HS-27A (cell line): ENCODE data around the gene GJA3.
A peak's percentile ranks its signal among the peaks of the same experiment; 100 is the strongest.
"Not testable (repeated sequence)": the region's sequence is repeated elsewhere in the genome, so short reads cannot be mapped to it uniquely, and the experiment has no call there.

Source experiments
- DNase-seq: peaks from one replicate; pipeline ENCODE4 v3.0.0-alpha.2; 2012; ENCODE audit warnings: low read depth, missing footprints

The GJA3 gene

DNA sequence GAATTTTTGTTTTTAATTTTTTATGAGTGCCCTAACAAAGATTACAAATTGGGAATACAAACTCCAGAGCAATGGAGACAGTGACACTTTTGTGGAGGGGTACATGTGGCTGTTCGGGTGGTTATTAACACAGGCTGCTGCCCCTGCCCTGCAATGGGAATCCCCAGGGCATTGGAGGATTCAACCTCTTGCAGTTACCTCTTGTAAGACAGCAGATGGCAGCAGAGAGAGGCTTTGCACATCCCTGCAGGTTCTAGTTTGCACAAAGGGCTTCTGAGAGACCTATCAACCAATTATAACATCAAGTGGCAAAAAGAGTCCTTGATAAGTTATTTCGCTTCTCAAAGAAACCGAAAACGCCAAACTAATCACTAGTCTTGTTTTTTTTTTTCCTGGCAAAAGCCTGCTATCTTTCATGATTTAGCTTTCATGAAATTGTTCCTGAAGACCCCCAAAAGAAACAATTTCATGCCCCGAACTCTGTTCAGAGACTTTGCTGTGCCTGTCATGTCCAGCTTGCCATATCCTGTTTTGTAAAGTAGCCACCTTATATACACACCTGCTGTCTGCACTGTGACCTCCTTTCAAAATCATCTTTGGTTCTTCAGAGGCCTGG is 21.5 kb upstream of the GJA3 start:
- DNase-seq = no peak

GRCh38 chr13:20181188-20181587 is 20.3 kb upstream of the GJA3 start:
- no peak for DNase-seq

DNA sequence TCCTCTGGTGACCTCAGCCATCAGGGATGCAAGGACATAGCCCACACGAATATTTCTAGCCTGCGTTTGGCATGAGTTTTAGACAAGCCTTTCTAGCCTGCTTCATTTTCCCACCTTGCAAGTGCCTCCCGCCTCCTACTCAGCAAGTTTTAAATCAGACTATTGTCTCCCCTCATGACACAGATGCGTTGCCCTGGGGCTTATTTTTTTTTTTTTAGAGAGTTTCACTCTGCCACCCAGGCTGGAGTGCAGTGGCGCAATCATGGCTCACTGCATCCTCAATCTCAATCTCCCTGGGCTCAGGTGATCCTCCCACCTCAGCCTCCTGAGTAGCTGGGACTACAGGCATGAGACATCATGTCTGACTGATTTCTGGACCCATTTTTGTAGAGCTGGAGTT is 17.3 kb upstream of the GJA3 start:
- DNase-seq = no peak

- DNase-seq = no peak
These were observed 16.4 kb upstream of the GJA3 start for GRCh38 chr13:20177049-20177831.

DNA sequence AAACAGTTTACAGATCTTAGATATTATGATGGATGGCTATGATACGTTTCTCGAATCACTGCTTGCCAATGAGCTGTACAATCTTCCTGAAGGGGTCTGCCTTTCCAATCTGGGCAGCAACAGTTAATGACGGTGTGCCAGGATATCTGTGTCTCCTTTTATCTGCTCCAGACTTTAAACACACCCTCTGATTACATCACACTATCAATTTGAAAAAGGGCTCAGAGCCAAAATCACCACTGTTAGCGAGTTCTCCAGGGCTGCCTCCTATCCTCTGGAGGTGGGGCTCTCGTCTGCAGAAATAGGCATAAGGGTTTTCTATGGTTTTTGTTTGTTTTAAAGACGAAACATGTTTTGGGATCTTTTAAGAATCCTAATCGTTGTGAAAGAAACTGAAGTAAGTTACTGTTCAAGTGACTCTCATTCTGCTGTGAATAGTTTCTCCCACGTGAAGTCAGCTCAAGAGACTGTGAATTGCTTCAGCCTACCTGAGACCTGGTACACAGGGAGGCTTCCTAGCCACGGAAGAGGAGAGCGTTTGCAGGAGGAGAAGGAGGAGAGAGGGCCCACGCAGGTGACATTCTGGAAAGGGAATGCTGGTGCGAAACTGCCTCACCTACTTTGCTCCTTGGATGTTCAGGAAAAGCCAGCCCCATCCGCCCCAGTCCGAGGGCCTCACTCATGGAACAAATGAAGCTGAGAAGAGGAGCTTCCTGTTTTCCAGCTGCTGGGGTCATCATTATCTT is 15.2 kb upstream of the GJA3 start:
- no peak for DNase-seq

DNA sequence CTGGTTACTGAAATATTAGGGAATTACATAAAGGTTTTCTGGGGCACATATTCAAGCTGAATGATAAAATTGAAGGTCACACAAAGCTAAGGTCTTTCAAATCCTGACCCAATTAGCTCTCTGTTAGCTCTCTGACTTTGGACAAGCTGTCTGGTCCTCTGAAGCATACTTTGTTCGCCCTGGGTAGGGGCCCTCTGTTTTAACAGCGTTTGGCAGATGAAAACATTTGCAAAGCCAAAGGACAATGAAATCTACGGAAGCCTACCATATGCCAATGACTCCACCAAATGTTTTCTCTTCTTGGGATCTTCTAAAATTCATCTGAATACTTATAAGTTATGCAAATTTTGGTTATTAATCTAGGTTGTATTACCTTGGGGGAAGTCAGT is 14.5 kb upstream of the GJA3 start:
- no peak for DNase-seq

- DNase-seq = peak; percentile 50
These were observed 14.0 kb upstream of the GJA3 start for GRCh38 chr13:20174656-20175405.

GRCh38 chr13:20173116-20173746 is 12.4 kb upstream of the GJA3 start:
- no peak for DNase-seq

DNA sequence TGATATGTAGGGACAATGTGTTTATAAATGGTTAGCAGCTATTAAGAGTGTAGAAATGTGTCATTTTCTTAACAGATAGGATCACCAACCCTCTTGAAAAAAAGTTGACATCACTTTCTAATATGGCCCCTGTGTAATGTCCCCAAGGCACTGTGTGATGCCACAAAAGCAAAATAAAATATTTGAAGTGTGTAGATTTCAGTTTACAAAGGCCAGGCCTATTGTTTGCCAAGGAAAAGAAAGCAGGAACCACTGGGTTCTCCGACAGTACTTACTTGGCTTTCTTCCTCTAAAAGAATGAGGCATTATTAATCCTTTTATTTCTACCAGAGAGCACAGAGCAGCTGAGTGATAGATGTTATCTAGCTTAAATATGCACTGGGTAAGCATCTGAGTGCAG is 10.5 kb upstream of the GJA3 start:
- DNase-seq = no peak

GRCh38 chr13:20170921-20171320 is 10.1 kb upstream of the GJA3 start:
- no peak for DNase-seq

DNA sequence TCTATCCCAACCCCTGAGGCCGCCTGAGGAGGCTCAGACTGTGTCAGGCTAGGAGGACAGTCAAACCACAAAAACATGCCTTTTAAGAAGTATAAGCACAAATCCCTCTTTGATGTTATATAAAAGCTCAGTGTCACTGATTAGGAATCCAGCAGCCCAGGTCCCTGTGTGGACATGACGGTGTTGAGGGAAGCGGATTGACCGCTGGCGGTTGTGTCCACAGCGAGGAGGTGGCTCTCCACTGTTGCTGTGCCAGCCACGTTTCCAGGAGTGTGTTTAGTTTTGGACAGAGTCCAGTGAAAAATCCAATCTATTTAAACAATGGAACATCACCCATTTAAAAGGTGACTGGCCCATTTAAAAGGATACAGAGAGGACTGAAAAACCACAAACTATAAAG is 7.5 kb upstream of the GJA3 start:
- no peak for DNase-seq

DNA sequence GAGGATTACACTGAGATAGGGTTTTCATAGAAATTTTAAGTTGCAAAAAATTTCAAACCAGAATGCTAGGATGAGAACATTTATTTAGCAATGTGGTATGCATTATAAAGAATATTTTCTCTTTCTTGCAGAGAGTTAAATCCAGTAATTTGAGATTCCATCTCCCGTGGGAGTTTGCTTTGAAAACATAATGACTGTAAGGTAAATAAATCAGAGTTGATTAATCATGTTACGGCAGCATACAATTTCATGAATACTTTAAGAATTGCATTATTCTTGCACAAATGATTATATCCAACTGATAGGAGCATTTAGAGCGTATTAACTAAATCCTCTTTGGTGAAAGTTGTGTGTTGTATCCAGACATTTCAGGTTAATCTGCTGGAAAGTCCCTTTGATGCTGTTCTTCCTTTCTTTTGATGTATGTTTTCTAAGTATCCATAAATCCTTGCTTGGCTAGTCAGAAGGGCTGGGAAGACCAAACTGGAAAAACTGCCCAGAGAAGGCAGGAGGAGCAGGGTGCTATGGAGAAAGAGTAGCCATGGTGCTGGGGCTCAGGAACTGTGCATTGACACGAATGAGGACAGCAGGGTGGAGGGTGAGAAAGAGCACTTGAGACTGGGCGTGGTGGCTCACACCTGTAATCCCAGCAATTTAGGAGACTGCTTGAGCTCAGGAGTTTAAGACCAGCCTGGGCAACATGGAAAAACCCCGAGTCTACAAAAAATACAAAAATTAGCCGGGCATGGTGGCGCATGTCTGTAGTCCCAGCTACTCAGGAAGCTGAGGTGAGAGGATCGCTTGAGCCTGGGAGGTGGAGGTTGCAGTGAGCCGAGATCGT is 4.8 kb upstream of the GJA3 start:
- DNase-seq = no peak

DNA sequence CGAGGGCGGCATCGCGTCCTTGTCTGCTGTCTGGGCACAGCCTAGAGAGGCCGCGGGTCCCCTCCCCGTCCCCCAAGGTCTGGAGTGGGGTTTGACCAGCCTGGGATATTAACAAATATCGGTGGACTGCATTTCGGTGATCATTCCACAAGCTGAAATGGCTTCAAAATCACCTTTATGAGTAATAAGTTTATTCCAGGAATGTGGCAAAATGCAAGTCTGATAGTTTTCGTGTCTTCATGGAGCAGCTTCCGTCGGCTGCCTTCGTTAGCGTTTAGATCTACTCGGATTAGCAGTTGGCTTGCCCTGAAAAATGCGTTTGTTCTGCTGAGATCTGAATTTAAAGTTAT is 1.1 kb upstream of the GJA3 start:
- no peak for DNase-seq

- DNase-seq = no peak
These were observed 561 bp upstream of the GJA3 start for GRCh38 chr13:20161275-20161950.

GRCh38 chr13:20159646-20160305 is 1.1 kb downstream of the GJA3 start:
- no peak for DNase-seq

DNA sequence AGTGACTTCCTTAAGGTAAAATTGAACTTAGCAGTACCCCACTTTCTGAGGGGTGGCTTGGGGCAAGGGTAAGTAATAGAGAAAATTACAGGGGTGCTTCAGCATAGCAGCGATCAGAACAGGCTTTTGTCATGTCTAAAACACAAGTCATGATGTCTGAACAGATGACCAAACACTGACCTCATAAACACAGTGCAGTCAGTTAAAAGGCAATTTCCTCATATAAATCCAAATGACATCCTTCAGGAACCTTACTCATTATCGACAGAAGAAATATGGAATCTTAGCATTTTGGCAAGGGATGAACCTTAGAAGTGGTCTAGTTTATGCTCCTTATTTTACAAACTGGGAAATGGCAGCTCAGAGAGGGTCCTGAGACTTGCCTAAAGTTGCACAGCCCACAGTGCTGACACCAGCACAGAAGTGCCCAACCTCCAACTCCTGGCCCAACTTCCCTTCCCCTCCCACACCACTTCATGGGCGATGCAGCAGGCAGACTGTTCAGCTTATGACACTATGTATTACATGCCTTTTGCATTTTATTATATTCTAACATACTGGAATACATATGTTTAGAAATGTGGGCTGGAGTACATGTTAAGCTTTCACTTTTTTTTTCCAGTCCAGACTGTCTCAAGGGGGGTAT is 3.6 kb downstream of the GJA3 start:
- no peak for DNase-seq

GRCh38 chr13:20156702-20157101 is 4.2 kb downstream of the GJA3 start:
- no peak for DNase-seq

GRCh38 chr13:20153290-20153689 is 7.6 kb downstream of the GJA3 start:
- not testable (repeated sequence) for DNase-seq

DNA sequence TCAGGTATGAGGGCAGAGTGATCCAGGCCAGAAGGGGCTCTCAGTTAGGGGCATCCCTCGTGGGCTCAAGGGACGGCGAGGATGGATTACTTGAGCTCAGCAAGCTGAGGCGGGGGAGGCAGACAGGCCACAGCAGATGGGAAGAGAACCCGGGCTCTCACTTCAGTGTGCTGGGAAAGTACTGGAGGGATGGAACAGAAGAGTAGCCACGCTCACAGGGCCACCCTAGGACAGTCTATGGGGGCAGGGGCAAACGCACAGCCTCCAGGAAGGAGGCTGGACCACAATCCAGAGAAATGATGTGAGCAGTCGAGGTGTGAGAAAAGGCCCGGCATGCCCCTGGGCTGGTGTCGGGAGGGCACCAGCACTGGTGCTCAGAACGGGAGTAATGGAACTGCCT is 9.2 kb downstream of the GJA3 start:
- no peak for DNase-seq

GRCh38 chr13:20151016-20151415 is 9.8 kb downstream of the GJA3 start:
- no peak for DNase-seq
